Smooth muscle cell (in vitro differentiated cells): ENCODE data around the gene RPL36AL. TPM values are rescaled to one million over a fixed set of nuclear protein-coding genes. Genes with fewer than 3 reads are reported as not detected.
"Not testable (repeated sequence)": the region's sequence is repeated elsewhere in the genome, so short reads cannot be mapped to it uniquely, and the experiment has no call there.

Source experiments
- DNase-seq: peaks from one replicate; lab custom pipeline; 2025; ENCODE audit not compliant: unreplicated experiment; lab: John Stamatoyannopoulos, UW
- H2AFZ ChIP-seq: fragments of 200-600 bp; sonication (generic); 2 replicates; pipeline ENCODE4 v1.6.0; 2016; ENCODE audit warnings: antibody characterized with exemption, low read depth, mild to moderate bottlenecking
- H3F3A ChIP-seq: fragments of 200-600 bp; sonication (generic); 2 replicates; pipeline ENCODE4 v1.6.0; 2017; ENCODE audit warnings: antibody characterized with exemption, low read depth
- H3K27ac ChIP-seq: fragments of 200-600 bp; sonication (generic); 2 replicates; pipeline ENCODE4 v1.5.1; 2016; ENCODE audit warnings: low read depth, mild to moderate bottlenecking
- H3K27me3 ChIP-seq: fragments of 200-600 bp; sonication (generic); 2 replicates; pipeline ENCODE4 v1.6.1; 2016; ENCODE audit warnings: low read depth, mild to moderate bottlenecking
- H3K36me3 ChIP-seq: fragments of 200-600 bp; sonication (generic); 2 replicates; pipeline ENCODE4 v1.5.1; 2016; ENCODE audit warnings: low read depth
- H3K4me1 ChIP-seq: fragments of 200-600 bp; sonication (generic); 2 replicates; pipeline ENCODE4 v1.5.1; 2016; ENCODE audit warnings: low read depth
- H3K4me2 ChIP-seq: fragments of 200-600 bp; sonication (generic); 2 replicates; pipeline ENCODE4 v1.6.0; 2016; ENCODE audit warnings: mild to moderate bottlenecking
- H3K4me3 ChIP-seq: fragments of 200-600 bp; sonication (generic); 2 replicates; pipeline ENCODE4 v1.5.1; 2016; ENCODE audit warnings: mild to moderate bottlenecking
- H3K79me2 ChIP-seq: fragments of 200-600 bp; sonication (generic); 2 replicates; pipeline ENCODE4 v1.6.0; 2016; ENCODE audit warnings: low read depth, mild to moderate bottlenecking
- H3K9ac ChIP-seq: fragments of 200-600 bp; sonication (generic); 2 replicates; pipeline ENCODE4 v1.6.0; 2016; ENCODE audit warnings: low read depth
- H3K9me3 ChIP-seq: fragments of 200-600 bp; sonication (generic); replicated peaks from 2 replicates; pipeline ENCODE4 v1.5.1; 2016; ENCODE audit warnings: low read depth
- H4K20me1 ChIP-seq: fragments of 200-600 bp; sonication (generic); 2 replicates; pipeline ENCODE4 v1.6.0; 2016; ENCODE audit warnings: low read depth
- CTCF ChIP-seq: fragments of 200-600 bp; sonication (generic); IDR thresholded peaks from 2 replicates; pipeline ENCODE4 v1.5.1; 2017; ENCODE audit warnings: borderline replicate concordance, mild to moderate bottlenecking, antibody characterized with exemption; ENCODE audit not compliant: insufficient read depth, poor library complexity, severe bottlenecking
- WGBS: methylation state at CpG from one replicate; pipeline ENCODE4 v1.1.7; 2016; ENCODE audit warnings: low lambda C conversion rate; 5-methylcytosine and 5-hydroxymethylcytosine counted together
- polyA plus RNA-seq: library from polyadenylated mRNA; unstranded; fragments of >200 nt; fragmentation: Nextera tagmentation; extraction: Ambion mirVana; gene quantifications from 2 replicates; pipeline ENCODE4 v1.2.1, GENCODE V29; 2016
- total RNA-seq: library from RNA; depleted of rRNA; stranded (reverse); fragments of >200 nt; gene quantifications from 2 replicates; pipeline ENCODE4 v1.2.3, GENCODE V29; 2014

Gene RPL36AL
- total and polyA plus RNA-seq, 2 experiments from 2014 or later: 228 to 279 TPM

- Histone ChIP-seq H3K9ac (no peak overlapping the region), H3F3A (peaks cover 8% of the 10 kb centered on the region), H4K20me1 (peaks cover 38% of the 10 kb centered on the region), H3K9me3 (no peaks in the 10 kb centered on the region), H2AFZ (peak overlapping the region; percentile 5), H3K4me1 (peaks cover 14% of the 10 kb centered on the region), H3K27ac (peak overlapping the region; percentile 49), H3K4me2 (peak overlapping the region; percentile 60), H3K36me3 (peaks cover 4% of the 10 kb centered on the region), H3K27me3 (no peaks in the 10 kb centered on the region), H3K79me2 (peaks cover 43% of the 10 kb centered on the region), H3K4me3 (peak overlapping the region; percentile 80)
- TF ChIP-seq CTCF: peak; percentile 86
- no peak for DNase-seq
- 2% methylated on average over 15 of the region's 21 CpGs for WGBS
Observed at GRCh38 chr14:49586673-49587460, 33.6 kb downstream of the RPL36AL start.

DNA sequence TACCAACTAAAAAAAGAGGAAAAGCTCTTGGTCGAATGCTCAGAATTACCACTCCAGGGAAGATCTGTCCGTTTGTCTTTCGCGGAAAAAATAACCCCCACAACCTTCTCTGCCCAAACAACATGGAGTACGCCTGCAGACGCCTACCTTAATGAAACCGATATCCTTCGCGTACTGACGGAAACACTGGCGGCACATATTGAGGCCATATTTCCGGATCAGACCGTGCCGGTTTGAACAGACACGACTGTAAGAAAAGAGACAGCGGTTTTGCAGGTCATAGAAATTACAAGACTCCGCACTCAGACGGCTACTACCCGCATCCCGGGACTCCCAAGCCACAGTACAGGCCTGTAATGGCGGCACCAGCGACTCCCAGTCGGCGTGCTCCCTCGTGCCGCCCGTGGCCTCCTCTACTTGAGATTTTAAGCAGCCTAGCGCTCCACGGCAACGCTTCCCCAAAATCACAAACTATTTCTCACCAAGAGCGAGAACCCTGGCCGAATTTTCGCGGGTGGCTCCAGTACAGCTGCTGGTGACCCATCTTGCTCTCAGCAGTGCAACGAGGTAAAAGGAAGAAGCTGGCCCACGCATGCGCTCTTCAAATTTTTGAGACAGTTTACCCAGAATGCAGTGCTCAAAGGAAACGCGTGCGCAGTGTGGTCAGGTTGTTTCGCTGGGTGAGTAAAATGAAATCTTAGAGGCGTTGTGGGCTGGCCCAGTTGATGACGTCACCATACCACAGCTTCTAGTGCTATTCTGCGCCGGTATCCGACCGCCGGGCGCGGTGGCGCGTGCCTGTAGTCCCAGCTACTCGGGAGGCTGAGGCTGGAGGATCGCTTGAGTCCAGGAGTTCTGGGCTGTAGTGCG lies 34.4 kb downstream of the RPL36AL start, which contains the start of gene RPS29:
Gene RPS29, minus strand, starts transcription at position 578 of the 870 bp plus-strand sequence. Its CDS starts 34 bp downstream, at position 544.
- no peaks in the 10 kb centered on the region for H3K27me3 ChIP-seq
- H3F3A ChIP-seq: peaks cover 8% of the 10 kb centered on the region
- under 1% methylated on average over 54 of the region's 55 CpGs for WGBS
- no peak for TF ChIP-seq CTCF
- H4K20me1 ChIP-seq: peaks cover 46% of the 10 kb centered on the region
- peaks cover 4% of the 10 kb centered on the region for H3K36me3 ChIP-seq
- peaks cover 14% of the 10 kb centered on the region for H3K4me1 ChIP-seq
- peak within 1 kb of the TSS; percentile 65 for H2AFZ ChIP-seq
- H3K9me3 ChIP-seq: no peaks in the 10 kb centered on the region
- peak within 1 kb of the TSS; percentile 80 for H3K4me3 ChIP-seq
- H3K9ac ChIP-seq: peak within 1 kb of the TSS; percentile 87
- H3K79me2 ChIP-seq: peaks cover 50% of the 10 kb centered on the region
- peak within 1 kb of the TSS; percentile 91 for H3K4me2 ChIP-seq
- DNase-seq: peak; percentile 97
- H3K27ac ChIP-seq: peak within 1 kb of the TSS; percentile 80

DNA sequence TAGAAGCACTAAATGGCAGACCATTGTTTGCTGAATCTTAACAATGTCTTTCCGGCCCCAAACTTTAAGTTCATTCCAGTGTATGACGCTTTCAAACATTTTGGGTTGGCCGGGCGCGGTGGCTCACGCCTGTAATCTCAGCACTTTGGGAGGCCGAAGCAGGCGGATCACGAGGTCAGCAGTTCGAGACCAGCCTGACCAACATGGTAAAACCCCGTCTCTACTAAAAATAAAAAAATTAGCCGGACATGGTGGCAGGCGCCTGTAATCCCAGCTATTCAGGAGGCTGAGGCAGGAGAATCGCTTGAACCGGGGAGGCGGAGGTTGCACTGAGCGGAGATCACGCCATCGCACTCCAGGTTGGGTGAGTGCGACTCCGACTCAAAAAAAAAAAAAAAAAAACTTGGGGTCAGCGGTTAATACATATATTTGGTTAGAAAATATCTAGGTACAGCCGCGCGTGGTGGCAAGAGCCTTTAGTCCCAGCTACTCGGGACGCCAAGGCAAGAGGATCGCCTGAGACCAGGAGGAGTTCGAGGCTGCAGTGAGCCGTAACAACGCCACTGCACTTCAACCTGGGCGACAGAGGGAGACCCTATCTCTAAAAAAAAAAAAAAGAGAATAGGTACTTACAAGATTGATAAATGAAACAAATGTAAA lies 35.3 kb downstream of the RPL36AL start:
- Histone ChIP-seq H3K27ac (peak overlapping the region; percentile 80), H3K4me2 (peak overlapping the region; percentile 91), H3K4me3 (peak overlapping the region; percentile 80), H3K9ac (peak overlapping the region; percentile 87), H4K20me1 (peaks cover 55% of the 10 kb centered on the region), H3K79me2 (peaks cover 55% of the 10 kb centered on the region), H3K4me1 (peaks cover 14% of the 10 kb centered on the region)
- not testable (repeated sequence) for H3F3A ChIP-seq, H3K36me3 ChIP-seq, H3K27me3 ChIP-seq, DNase-seq, H3K9me3 ChIP-seq, H2AFZ ChIP-seq
- 2% methylated on average over 32 of the region's 32 CpGs for WGBS
